ENCODE results near the gene TP73. TPM values are rescaled to one million over a fixed set of nuclear protein-coding genes. Genes with fewer than 3 reads are reported as not detected.
"Not testable (repeated sequence)": the region's sequence is repeated elsewhere in the genome, so short reads cannot be mapped to it uniquely, and the experiment has no call there.

The TP73 gene
- total RNA-seq, 2 experiments from 2014 or later = 2.0 to 2.6 TPM

DNA sequence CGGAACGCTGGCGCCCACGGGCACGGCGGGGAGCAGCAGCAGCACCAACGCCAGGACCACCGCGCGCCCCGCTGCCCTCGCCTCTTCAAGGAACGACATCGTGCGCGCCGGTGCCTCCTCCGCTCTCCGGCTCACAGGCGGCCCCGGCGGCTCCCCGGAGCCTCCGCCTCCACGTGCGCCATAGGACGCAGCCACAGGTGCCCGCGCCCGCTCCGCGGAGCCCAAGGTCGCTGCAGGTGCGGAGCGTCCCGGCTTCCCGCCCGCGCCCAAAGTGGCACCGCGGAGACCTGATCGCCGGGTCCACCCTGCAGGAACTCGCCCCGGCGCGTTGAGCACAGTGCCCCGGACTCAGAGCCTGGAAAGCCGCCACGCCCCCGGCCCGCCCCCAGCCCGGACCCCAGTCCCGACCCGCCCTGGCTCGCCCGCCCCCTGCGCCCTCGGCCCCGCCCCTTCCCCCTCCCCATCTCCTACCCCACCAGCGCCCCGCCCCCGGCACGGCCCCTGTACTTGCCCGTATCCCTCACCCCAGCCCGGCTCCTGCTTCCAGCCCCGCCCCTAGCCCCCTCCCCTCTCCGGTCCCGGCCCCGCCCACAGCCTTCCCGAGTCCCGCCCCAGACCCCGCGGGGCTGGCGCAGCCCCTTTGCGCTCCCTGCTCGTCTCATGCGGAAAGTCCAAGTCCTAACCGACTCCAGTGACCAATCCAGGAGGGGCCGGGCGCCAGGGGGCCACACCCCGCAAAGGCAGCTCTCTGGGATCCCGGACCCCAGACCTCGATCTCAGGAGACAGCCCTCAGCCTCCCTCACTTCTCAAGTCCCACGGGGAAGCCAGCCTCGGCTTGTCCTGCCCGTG lies 40.9 kb upstream of the TP73 start, which contains the start of gene MEGF6:
MEGF6 (minus strand) TSS at position 339 of the 850 bp plus-strand sequence; CDS start at position 99, 240 bp downstream.
- H3K9me3 Mint-ChIP-seq = no peaks in the 10 kb centered on the region
- H3K27me3 Mint-ChIP-seq = peaks cover 30% of the 10 kb centered on the region
- peak within 1 kb of the TSS; percentile 21 for H3K4me3 Mint-ChIP-seq
- H3K4me1 Mint-ChIP-seq = peaks cover 1% of the 10 kb centered on the region
- no peaks in the 10 kb centered on the region for H3K36me3 Mint-ChIP-seq (ENCODE audit: low read depth)
- ChIA-PET POLR2A (no interaction called here), CTCF (no interaction called here)
- DNase-seq = peak; percentile 30
- H3K27ac Mint-ChIP-seq = no peak within 1 kb of the TSS

DNA sequence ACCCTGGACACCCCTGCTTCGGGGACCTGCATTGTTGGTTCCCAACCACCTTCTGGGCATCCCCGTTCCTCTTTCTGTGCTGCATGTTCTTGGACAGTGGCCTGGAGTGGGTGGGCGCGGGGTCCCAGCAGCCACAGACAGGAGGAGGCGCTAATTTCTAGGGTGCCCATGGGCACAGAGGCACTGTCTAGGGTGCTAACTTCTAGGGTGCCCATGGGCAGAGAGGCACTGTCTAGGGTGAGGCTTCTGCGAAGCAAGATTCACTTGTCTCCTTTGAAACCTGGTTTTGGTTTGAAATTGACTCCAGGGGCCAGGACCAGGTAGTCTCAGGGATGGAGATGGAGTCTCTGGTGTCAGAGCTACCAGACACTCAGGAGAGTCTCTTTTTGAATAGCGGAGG lies 40.2 kb upstream of the TP73 start:
- no peak for DNase-seq
- ChIA-PET CTCF (no interaction called here), POLR2A (no interaction called here)
- peaks cover 30% of the 10 kb centered on the region for H3K27me3 Mint-ChIP-seq
- no peak overlapping the region for H3K4me3 Mint-ChIP-seq
- no peak overlapping the region for H3K27ac Mint-ChIP-seq
- no peaks in the 10 kb centered on the region for H3K9me3 Mint-ChIP-seq
- H3K36me3 Mint-ChIP-seq (ENCODE audit: low read depth) = no peaks in the 10 kb centered on the region
- peaks cover 1% of the 10 kb centered on the region for H3K4me1 Mint-ChIP-seq

DNA sequence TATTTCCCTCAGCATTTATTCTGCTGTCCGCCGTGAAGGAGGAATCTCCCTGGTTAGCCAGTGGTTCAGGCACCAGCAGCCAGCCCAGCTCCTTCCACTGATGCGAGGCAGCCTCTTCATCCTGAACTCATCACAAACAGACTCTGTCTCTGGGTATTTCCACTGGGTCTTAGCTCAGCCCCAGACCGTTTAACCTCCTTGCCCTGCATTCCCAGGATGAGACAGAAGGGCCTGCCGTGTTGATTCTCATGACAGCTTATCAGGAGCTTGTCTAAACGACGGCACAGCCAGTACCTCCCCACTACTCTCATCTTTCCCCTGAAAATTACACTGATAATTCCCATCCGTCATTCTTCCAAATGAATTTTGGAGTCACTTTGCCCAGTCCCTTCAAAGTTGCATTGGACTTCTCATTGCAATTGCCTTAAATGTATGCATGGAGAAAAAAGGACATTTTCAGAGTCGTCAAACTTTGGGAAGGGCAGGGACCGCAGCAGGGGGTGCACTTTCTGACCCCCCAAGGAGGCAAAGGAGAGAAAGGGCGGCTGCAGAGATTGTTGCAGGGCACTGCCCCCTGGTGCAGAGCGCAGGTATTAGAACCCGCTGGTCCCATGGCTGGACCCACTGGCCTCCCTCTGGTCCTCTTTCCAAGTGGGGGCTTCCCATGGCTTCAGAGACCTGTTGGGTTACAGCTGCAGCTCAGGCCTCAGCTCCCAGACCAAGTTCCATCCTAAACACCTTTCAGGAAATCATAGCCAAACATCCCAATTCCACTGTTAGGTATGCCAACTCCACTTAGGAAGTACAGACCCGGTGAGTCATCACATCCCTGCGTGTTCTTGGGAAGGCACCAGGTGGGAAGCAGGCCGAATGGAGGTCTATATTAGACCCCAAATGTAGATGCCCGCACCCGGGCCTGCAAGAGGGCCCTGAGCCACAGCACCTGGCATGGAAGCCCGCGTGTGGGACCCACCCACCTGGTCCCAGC lies 37.3 kb upstream of the TP73 start:
- Mint-ChIP-seq H3K27me3 (peaks cover 26% of the 10 kb centered on the region), H3K27ac (no peak overlapping the region), H3K4me3 (no peak overlapping the region), H3K36me3 (ENCODE audit: low read depth) (no peaks in the 10 kb centered on the region), H3K4me1 (peaks cover 4% of the 10 kb centered on the region), H3K9me3 (no peaks in the 10 kb centered on the region)
- CTCF ChIA-PET = interaction anchor here (1.0 to 1.4 kb wide), 5 partner anchors 9 to 124 kb away, joined by 3 to 5 read pairs (median 3); no protein-coding TSS in a partner anchor
- POLR2A ChIA-PET = no interaction called here
- no peak for DNase-seq

DNA sequence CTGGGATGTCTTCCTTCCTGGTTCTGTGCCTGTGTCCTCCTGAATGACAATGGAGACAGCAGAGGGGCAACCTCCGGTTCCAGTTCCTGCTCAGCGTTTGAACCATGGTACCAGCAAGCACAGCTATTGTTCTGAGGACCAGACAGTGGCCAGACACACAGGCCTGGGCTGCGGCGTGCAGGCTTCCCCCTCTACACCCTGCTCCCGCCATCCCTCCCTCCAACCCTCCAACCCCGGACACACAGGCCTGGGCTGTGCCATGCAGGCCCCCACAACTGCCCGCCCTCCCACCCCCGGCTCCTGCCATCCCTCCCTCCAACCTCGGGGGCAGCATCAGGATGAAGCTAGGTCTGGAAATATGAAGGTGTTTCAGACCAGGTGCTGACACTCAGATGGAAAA lies 35.5 kb upstream of the TP73 start:
- Mint-ChIP-seq H3K27ac (no peak overlapping the region), H3K4me3 (no peak overlapping the region), H3K4me1 (peaks cover 3% of the 10 kb centered on the region), H3K9me3 (no peaks in the 10 kb centered on the region), H3K36me3 (ENCODE audit: low read depth) (no peaks in the 10 kb centered on the region), H3K27me3 (peaks cover 19% of the 10 kb centered on the region)
- ChIA-PET POLR2A (no interaction called here), CTCF (interaction anchor here (1.7 kb wide), 1 partner anchor 10 kb away, joined by 3 read pairs; no protein-coding TSS in a partner anchor)
- DNase-seq = no peak

DNA sequence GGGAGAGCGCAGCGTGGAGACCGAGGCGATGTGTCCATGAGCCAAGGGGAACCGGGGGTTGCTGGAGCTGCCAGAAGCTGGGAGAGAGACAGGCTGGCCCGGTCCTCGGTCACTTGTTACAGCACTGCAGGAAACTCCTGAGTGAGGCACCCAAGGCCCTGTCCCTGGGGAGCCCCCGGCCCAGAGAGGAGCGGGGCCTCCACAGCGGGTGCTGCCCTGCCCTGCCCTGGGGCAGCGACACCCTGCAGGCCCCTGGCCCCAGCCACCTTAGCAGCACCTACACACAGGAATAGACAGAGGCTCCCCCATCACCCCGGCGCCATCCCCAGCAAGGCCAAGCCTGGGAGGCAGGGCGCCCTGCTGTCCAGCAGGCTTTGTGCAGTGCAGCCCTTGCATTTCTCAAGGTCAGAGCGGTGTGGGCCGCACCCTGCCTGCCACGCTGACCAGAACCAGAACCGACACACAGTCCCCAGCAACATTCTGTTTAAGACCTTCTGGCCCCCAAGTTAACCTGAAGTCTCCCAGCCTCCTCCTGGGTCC lies 34.4 kb upstream of the TP73 start:
- H3K36me3 Mint-ChIP-seq (ENCODE audit: low read depth) = no peaks in the 10 kb centered on the region
- peaks cover 6% of the 10 kb centered on the region for H3K4me1 Mint-ChIP-seq
- peaks cover 17% of the 10 kb centered on the region for H3K27me3 Mint-ChIP-seq
- ChIA-PET CTCF (interaction anchor here (4.0 kb wide), 1 partner anchor 127 kb away, joined by 40 read pairs; no protein-coding TSS in a partner anchor), POLR2A (no interaction called here)
- no peak overlapping the region for H3K27ac Mint-ChIP-seq
- no peak overlapping the region for H3K4me3 Mint-ChIP-seq
- H3K9me3 Mint-ChIP-seq = no peaks in the 10 kb centered on the region
- no peak for DNase-seq

DNA sequence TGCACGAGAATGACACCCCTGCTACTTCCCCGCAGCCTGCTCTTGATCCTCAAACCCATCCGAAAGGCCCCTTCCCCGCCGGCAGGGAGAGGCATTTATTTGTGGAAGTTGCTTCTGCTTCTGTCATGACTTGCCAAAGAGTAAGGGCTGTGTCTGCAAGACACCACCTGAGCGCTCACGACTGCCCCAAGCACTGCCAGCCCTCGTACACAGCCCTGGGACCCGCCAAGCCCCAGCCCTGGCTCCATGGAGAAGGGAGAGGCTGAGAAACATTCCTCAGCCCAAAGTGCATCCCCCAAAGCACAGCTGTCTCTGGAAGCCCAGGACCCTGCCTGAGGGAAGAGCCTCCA lies 33.8 kb upstream of the TP73 start:
- POLR2A ChIA-PET = interaction anchor here (0.6 kb wide), 1 partner anchor 1041 kb away, joined by 3 read pairs; no protein-coding TSS in a partner anchor
- peaks cover 13% of the 10 kb centered on the region for H3K27me3 Mint-ChIP-seq
- H3K9me3 Mint-ChIP-seq = no peaks in the 10 kb centered on the region
- H3K36me3 Mint-ChIP-seq (ENCODE audit: low read depth) = no peaks in the 10 kb centered on the region
- CTCF ChIA-PET = interaction anchor here (0.7 to 4.0 kb wide), 16 partner anchors 10 to 227 kb away, joined by 3 to 40 read pairs (median 4); no protein-coding TSS in a partner anchor
- H3K27ac Mint-ChIP-seq = no peak overlapping the region
- H3K4me1 Mint-ChIP-seq = peaks cover 13% of the 10 kb centered on the region
- no peak for DNase-seq
- no peak overlapping the region for H3K4me3 Mint-ChIP-seq

DNA sequence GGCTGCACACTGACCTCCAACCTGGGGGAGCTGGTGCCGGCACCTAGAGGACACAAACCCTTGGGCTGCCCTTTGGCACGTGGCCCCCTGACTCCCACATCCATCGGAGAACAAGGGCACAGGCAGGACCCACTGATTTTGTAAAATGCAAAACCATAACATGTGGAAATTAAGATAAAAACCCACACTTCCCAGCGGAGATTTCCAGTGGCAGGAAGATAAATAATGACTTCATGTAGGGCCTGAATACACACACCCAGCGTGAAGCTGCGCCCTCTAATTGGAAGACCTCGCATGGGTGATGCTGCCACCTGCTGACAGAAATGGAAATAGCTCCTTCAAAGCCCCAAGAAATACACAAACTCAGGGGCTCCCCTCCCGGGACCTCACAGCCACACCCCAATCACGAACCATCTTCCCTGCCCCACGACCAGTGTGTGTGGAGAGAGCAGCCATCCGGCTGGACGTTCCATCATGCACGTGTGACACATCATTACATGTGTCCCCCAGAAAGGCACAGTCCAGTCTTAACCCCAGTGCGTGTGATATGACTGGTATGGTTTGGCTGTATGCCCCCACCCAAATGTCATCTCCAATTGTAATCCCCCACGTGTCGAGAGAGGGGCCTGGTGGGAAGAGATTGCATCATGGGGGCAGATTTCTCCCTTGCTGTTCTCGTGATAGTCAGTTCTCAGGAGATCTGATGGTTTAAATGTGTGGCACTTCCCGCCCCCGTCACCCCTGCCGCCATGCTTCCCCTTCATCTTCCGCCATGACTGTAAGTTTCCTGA lies 33.2 kb upstream of the TP73 start:
- Mint-ChIP-seq H3K4me3 (no peak overlapping the region), H3K27ac (no peak overlapping the region), H3K9me3 (no peaks in the 10 kb centered on the region), H3K27me3 (peaks cover 10% of the 10 kb centered on the region), H3K4me1 (peaks cover 18% of the 10 kb centered on the region), H3K36me3 (ENCODE audit: low read depth) (no peaks in the 10 kb centered on the region)
- ChIA-PET POLR2A (interaction anchor here (0.6 kb wide), 1 partner anchor 1041 kb away, joined by 3 read pairs; no protein-coding TSS in a partner anchor), CTCF (interaction anchor here (0.6 to 4.0 kb wide), 20 partner anchors 9 to 282 kb away, joined by 3 to 40 read pairs (median 3); no protein-coding TSS in a partner anchor)
- DNase-seq = peak; percentile 72

DNA sequence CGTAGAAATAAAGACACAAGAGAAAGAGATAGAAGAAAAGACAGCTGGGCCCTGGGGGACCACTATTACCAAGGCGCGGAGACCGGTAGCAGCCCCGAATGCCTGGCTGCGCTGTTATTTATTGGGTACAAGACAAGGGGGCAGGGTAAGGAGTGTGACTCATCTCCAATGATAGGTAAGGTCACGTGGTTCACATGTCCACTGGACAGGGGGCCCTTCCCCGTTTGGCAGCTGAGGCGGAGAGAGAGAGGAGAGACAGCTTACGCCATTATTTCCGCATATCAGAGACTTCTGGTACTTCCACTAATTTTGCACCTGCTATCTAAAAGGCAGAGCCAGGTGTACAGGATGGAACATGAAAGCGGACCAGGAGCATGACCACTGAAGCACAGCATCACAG lies 31.6 kb upstream of the TP73 start:
- Mint-ChIP-seq H3K36me3 (ENCODE audit: low read depth) (peaks cover 3% of the 10 kb centered on the region), H3K27me3 (peaks cover 5% of the 10 kb centered on the region), H3K9me3 (no peaks in the 10 kb centered on the region), H3K27ac (no peak overlapping the region), H3K4me3 (no peak overlapping the region), H3K4me1 (peaks cover 26% of the 10 kb centered on the region)
- CTCF ChIA-PET = interaction anchor here (0.9 to 4.0 kb wide), 11 partner anchors 7 to 168 kb away, joined by 3 to 40 read pairs (median 3); no protein-coding TSS in a partner anchor
- POLR2A ChIA-PET = no interaction called here
- no peak for DNase-seq

DNA sequence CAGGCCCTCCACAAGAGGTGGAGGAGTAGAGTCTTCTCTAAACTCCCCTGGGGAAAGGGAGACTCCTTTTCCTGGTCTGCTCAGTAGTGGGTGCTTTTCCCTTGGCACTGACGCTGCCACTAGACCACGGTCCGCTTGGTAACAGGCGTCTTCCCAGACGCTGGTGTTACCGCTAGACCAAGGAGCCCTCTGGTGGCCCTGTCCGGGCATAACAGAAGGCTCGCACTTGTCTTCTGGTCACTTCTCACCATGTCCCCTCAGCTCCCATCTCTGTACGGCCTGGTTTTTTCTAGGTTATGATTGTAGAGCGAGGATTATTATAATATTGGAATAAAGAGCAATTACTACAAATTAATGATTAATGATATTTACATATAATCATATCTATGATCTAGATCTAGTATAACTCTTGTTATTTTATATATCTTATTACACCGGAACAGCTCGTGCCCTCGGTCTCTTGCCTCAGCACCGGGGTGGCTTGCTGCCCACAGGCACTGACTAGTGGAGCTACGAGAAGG lies 31.1 kb upstream of the TP73 start:
- H3K9me3 Mint-ChIP-seq; H3K27ac Mint-ChIP-seq; H3K36me3 Mint-ChIP-seq (ENCODE audit: low read depth); H3K27me3 Mint-ChIP-seq; H3K4me3 Mint-ChIP-seq: not testable (repeated sequence)
- CTCF ChIA-PET = interaction anchor here (0.8 to 4.0 kb wide), 7 partner anchors 17 to 168 kb away, joined by 3 to 40 read pairs (median 3); no protein-coding TSS in a partner anchor
- POLR2A ChIA-PET = interaction anchor here (0.6 kb wide), 1 partner anchor 29 kb away, joined by 3 read pairs; the partner anchor contains the start of gene WRAP73
- peak; percentile 22 for DNase-seq
- peaks cover 31% of the 10 kb centered on the region for H3K4me1 Mint-ChIP-seq

DNA sequence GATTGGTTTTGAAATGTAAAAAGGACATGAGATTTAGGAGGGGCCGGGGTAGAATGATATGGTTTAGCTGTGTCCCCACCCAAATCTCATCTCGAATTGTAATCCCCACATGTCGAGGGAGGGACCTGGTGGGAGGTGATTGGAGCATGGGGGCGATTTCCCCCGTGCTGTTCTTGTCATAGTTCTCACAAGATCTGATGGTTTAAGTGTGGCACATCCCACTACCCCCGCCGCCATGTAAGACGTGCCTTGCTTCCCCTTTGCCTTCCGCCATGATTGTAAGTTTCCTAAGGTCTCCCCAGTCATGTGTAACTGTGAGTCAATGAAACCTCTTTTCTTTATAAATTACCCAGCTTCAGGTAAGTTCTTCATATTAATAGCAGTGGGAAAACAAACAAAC lies 30.2 kb upstream of the TP73 start:
- H3K27ac Mint-ChIP-seq; H3K9me3 Mint-ChIP-seq; H3K4me3 Mint-ChIP-seq; DNase-seq; H3K27me3 Mint-ChIP-seq; POLR2A ChIA-PET; H3K36me3 Mint-ChIP-seq (ENCODE audit: low read depth): not testable (repeated sequence)
- CTCF ChIA-PET = interaction anchor here (0.8 to 4.0 kb wide), 4 partner anchors 102 to 169 kb away, joined by 3 to 40 read pairs (median 6); no protein-coding TSS in a partner anchor
- peaks cover 32% of the 10 kb centered on the region for H3K4me1 Mint-ChIP-seq

DNA sequence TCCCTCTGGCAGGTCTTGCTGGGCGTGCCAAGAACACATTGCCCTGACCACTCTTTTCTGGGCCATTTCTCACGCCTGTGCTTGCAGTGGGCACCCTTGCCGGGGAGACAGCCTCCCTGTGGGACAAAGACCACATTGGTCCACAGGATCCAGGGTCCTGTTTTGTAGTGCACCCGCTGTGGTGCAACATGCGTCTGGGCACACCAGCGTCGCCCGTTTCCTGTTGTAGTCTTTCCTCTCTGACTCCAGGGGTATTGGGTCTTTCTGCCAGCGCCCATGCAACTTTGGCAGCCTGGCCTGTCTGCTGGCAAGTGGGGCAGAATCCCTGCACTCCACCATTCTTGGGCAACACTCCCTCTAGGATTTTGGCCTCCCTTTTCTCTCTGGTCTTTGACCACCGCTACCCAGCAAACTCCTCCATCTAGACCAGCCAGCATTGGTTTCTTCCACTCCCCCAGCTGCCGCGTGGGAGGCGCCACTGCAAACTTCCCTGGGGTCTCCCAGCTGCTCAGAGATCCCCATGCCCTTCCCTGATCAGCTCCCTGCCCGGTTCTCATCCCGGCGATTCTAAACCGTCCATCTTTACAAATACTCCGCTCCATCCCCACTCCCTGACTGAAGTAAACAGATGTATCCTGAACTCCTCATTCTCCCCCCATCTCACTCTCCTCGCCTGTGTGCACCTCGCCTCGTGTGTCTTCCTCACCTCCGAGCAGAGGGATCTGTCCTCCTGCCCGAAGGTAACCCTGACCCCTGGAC lies 28.7 kb upstream of the TP73 start:
- Mint-ChIP-seq H3K4me3 (peak overlapping the region; percentile 93), H3K4me1 (peaks cover 32% of the 10 kb centered on the region), H3K9me3 (no peaks in the 10 kb centered on the region), H3K27ac (no peak overlapping the region), H3K36me3 (ENCODE audit: low read depth) (peaks cover 7% of the 10 kb centered on the region), H3K27me3 (peaks cover 5% of the 10 kb centered on the region)
- ChIA-PET CTCF (interaction anchor here (0.9 to 1.2 kb wide), 4 partner anchors 9 to 170 kb away, joined by 3 to 7 read pairs (median 3); no protein-coding TSS in a partner anchor), POLR2A (interaction anchor here (0.8 to 0.9 kb wide), 2 partner anchors 15 to 26 kb away, joined by 3 read pairs; partner anchors contain the start of gene WRAP73)
- DNase-seq = no peak
